GM18519 (cell line): ENCODE results near the gene FBXO33.
"Not testable (repeated sequence)": the region's sequence is repeated elsewhere in the genome, so short reads cannot be mapped to it uniquely, and the experiment has no call there.

Experiments
- ATAC-seq: cut with Tn5 transposase; IDR thresholded peaks from one replicate; pipeline ENCODE4 v1.9.1; 2021; ENCODE audit warnings: mild to moderate bottlenecking, moderate library complexity; ENCODE audit not compliant: unreplicated experiment, low FRiP score

FBXO33 gene

DNA sequence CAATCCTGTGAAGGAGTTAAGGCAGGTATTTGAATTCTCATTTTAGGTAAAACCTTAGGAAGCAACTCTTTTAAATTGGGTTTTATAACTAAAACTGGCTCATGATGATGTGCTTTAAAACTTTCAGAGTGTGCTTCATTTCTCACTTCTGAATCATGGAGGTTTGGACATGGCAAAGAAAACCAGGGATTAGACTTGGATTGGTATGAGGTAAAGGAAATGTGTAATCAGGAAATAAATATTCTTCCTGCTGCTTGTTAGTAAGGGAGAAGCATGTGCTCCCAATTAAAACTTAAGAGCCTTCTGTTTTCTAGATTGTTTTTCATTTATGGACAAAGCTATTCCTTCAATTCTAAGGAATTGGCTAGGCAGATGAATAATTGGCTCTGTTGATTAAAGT is 57.4 kb downstream of the FBXO33 start:
- ATAC-seq = no peak

DNA sequence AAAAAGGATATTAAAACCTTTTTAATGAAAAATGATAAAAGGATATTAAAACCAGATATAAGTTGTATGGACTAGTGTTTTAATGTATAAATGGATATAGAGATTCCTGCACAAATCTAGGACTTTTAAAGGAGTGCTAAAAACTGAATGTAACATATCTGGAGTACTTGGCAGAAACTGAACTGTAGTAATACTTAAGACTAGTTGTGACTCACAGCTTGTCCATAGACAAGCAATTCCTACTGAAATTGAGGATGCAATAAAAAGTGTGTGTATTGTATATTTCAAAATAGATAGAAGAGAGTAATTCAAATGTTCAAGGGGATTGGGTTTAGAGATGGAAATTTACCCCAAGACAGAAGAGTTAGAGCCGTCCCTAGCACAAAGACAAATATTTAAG is 59.6 kb downstream of the FBXO33 start:
- no peak for ATAC-seq

GRCh38 chr14:39370415-39370814 is 61.8 kb downstream of the FBXO33 start:
- ATAC-seq = no peak

DNA sequence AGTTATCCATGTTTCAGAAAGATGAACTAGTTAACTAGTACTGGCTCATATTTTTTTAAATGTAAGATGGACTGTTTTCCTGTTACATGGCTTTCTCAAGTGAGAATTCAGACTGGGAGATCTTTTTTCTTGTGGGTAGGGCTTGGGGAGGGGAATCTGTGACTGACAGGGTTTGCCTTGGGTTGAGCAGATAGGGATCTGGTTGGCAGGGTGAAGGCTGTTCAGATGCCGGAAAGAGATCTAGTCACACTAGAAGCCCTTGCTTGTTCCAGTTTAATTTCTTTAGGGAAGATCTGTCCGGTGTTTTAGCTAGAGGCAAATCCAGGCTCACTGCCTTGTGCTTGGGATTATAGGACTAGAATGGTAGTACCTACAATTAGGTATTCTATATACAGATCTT is 63.2 kb downstream of the FBXO33 start:
- ATAC-seq = no peak

DNA sequence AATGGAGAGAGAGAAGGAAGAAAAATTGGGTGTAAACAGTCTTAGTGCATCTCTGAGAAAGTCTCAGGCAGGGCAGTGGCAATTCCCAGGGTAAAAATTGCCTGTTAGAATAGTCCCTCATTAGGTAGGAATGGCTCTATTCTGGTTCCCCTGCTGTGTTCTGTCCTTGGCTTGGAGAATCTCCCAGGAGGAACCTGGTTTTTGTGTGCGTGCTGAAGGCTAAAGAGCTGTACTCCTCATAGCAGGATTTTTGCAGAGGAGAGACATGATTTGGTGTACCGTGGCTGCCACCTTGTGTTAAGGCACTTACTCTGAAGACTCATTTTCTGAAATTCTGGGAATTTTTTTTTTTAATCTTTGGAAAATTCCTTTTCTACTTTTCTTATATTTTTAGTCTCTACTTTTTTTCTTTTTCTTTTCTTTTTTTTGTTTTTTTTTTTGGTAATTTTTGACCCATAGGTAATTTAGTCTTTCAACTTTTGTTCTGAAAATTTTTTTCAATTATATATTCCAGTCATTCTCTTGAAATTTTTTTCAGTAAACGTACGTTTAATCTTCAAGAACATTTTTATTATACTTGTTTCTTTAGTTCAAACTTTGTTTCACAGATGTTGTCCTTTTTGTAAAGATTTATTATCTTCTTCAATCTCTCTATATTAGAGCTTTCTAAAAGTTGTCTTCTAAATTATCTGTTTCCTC is 63.8 kb downstream of the FBXO33 start:
- ATAC-seq = no peak

GRCh38 chr14:39367387-39367751 is 64.9 kb downstream of the FBXO33 start:
- ATAC-seq = no peak

- ATAC-seq = no peak
Measured at GRCh38 chr14:39366460-39367386, 65.5 kb downstream of the FBXO33 start.

DNA sequence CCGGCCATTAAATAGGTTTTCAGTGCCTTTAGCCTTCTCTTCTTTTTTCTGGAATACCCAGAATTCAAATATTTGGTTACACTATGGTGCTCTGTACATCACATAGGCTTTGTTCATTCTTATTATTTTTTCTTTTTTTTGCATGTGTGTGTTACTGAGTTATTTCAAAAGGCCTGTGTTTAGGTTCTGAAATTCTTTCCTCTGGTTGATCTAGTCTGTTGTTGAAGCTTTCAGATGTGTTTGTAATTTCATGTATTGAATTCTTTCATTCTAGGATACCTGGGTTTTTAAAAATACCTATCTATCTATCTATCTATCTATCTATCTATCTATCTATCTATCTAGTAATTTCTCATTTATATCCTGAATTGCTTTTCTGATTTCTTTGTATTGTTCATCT is 66.9 kb downstream of the FBXO33 start:
- no peak for ATAC-seq

DNA sequence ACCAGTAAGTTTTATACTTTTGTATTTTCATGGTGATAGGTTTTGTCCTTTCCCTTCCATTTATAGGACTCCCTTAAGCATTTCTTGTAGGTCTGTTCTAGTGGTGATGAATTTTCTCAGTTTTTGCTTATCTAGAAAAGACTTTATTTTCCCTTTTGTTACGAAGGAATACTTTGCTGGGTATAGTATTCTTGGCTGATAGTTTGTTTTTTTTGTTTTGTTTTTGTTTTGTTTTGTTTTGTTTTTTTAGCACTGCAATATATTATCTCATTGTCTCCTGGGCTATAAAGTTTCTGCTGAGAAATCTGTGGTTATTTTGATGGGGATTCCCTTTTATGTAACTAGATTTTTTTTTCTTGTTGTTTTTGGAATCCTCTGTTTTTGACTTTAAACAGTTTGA is 67.7 kb downstream of the FBXO33 start:
- ATAC-seq = no peak

DNA sequence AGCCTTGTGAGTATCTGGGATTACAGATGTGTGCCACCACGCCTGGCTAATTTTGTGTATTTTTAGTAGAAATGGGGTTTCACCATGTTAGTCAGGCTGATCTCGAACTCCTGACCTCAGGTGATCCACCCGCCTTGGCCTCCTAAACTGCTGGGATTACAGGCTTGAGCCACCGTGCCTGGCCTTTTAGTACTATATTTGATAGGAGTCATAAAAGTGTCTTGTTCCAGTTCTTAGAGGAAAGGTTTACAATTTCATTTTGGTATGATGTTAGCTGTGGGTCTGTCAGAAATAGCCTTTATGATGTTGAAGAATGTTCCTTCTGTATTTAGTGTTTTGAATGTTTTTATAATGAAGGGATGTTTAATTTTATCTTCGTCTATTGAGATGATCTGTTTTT is 70.7 kb downstream of the FBXO33 start:
- ATAC-seq = not testable (repeated sequence)

- ATAC-seq = no peak
Measured at GRCh38 chr14:39360316-39360715, 71.9 kb downstream of the FBXO33 start.

- not testable (repeated sequence) for ATAC-seq
Measured at GRCh38 chr14:39359069-39359468, 73.2 kb downstream of the FBXO33 start.

DNA sequence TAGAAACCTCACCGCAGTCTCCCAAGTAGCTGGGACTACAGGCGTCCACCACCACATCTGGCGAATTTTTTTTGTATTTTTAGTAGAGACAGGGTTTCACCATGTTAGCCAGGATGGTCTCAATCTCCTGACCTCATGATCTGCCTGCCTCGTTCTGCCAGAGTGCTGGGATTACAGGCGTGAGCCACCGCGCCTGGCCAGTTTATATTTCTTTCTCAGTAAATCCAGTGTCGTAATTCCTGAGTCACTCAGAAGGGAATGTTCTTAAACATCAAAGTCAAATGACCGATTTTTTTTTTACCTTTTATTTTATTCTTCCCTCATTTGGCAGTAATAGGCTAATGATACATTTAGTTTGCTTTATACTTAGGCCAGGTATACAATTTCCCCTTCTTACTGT is 80.5 kb downstream of the FBXO33 start:
- ATAC-seq = no peak

GRCh38 chr14:39350866-39351265 is 81.4 kb downstream of the FBXO33 start:
- ATAC-seq = no peak
